Adrenal gland (tissue), 5 donors: ENCODE data around the gene INO80.

Source experiments
- CTCF ChIP-seq, 6 experiments: fragments of 450-650 bp in 4 of 6; fragments of 200-600 bp in 2 of 6; sonication (generic) in 1 of 6; IDR thresholded peaks; 1 replicate in 5 of 6; 2 replicates in 1 of 6; pipeline versions ENCODE4 v1.5.1 to v1.8.0; 2016 to 2021; ENCODE audit warnings: antibody characterized with exemption in 6 of 6, mild to moderate bottlenecking in 2 of 6, moderate library complexity in 1 of 6
- POLR2A ChIP-seq, 2 donors: fragments of 450-650 bp; IDR thresholded peaks; one replicate each; pipeline ENCODE4 v1.6.1; 2017; ENCODE audit warnings: antibody characterized with exemption in 2 of 2, mild to moderate bottlenecking in 2 of 2, moderate library complexity in 1 of 2
- donor health status: DM: no; HTN: no; CAD: no.

- TF ChIP-seq CTCF (IDR thresholded peaks at IDR 0.05) (no peak), POLR2A (IDR thresholded peaks at IDR 0.05) (no peak)
Measured at GRCh38 chr15:41116962-41117252, 827 bp upstream of the INO80 start.
